Peyer's patch (tissue), 4 donors: ENCODE results near the gene GASK1A. TPM values are rescaled to one million over a fixed set of nuclear protein-coding genes. Genes with fewer than 3 reads are reported as not detected.

Experiments used
- DNase-seq, 3 donors: peaks; one replicate each; pipeline ENCODE4 v3.0.0-alpha.2; 2017 to 2019
- H3K27ac ChIP-seq, 4 donors: fragments of 200-600 bp; sonication (generic); one replicate each; pipeline ENCODE4 v1.5.1; 2016 to 2019
- H3K27me3 ChIP-seq, 2 donors: fragments of 200-600 bp; sonication (generic); one replicate each; pipeline ENCODE4 v1.5.1; 2019
- H3K36me3 ChIP-seq, 3 donors: fragments of 200-600 bp; sonication (generic); one replicate each; pipeline ENCODE4 v1.5.1; 2016 to 2019
- H3K4me1 ChIP-seq, 4 donors: fragments of 200-600 bp; sonication (generic); one replicate each; pipeline ENCODE4 v1.5.1; 2016 to 2019
- H3K4me3 ChIP-seq, 4 donors: fragments of 200-600 bp; sonication (generic); 1 replicate in 3 of 4; 2 replicates in 1 of 4; pipeline ENCODE4 v1.5.1; 2016 to 2019; ENCODE audit warnings: mild to moderate bottlenecking in 1 of 4
- H3K9me3 ChIP-seq, 4 donors: fragments of 200-600 bp; sonication (generic); one replicate each; pipeline ENCODE4 v1.5.1; 2016 to 2019; ENCODE audit warnings: mild to moderate bottlenecking in 1 of 4
- POLR2A ChIP-seq, 2 donors: fragments of 450-650 bp; IDR thresholded peaks; one replicate each; pipeline ENCODE4 v1.5.1; 2017; ENCODE audit warnings: antibody characterized with exemption in 2 of 2, mild to moderate bottlenecking in 2 of 2, moderate library complexity in 2 of 2
- total RNA-seq, 4 donors: library from RNA; depleted of rRNA; stranded (reverse); fragments of >200 nt; gene quantifications; one replicate each; pipeline ENCODE4 v1.1.0, GENCODE V29; 2016
- TF ChIP-seq, protein P1 (sequence below), 6 experiments: fragments of 450-650 bp in 4 of 6; fragments of 200-600 bp in 2 of 6; sonication (generic) in 1 of 6; IDR thresholded peaks; one replicate each; pipeline ENCODE4 v1.5.1; 2017 to 2019; ENCODE audit warnings: antibody characterized with exemption in 6 of 6, mild to moderate bottlenecking in 3 of 6, moderate library complexity in 1 of 6

GASK1A gene
- total RNA-seq: 1 to 10 TPM; 1.8 to 9.1 (median 6.3) TPM

- DNase-seq: peak; percentile 23 to 62 (median 58)
- H3K4me1 ChIP-seq: peaks cover 0 to 16% (median 2%) of the 10 kb centered on the region in 4 donors
- TF ChIP-seq, protein P1, sequence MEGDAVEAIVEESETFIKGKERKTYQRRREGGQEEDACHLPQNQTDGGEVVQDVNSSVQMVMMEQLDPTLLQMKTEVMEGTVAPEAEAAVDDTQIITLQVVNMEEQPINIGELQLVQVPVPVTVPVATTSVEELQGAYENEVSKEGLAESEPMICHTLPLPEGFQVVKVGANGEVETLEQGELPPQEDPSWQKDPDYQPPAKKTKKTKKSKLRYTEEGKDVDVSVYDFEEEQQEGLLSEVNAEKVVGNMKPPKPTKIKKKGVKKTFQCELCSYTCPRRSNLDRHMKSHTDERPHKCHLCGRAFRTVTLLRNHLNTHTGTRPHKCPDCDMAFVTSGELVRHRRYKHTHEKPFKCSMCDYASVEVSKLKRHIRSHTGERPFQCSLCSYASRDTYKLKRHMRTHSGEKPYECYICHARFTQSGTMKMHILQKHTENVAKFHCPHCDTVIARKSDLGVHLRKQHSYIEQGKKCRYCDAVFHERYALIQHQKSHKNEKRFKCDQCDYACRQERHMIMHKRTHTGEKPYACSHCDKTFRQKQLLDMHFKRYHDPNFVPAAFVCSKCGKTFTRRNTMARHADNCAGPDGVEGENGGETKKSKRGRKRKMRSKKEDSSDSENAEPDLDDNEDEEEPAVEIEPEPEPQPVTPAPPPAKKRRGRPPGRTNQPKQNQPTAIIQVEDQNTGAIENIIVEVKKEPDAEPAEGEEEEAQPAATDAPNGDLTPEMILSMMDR (IDR thresholded peaks at IDR 0.05): no peak
- TF ChIP-seq POLR2A (IDR thresholded peaks at IDR 0.05): no peak
- peaks cover 0 to under 1% (median 0%) of the 10 kb centered on the region in 4 donors for H3K9me3 ChIP-seq
- H3K27ac ChIP-seq: peak within 1 kb of the TSS in 2 of 4 donors; percentile 44 to 48
- H3K36me3 ChIP-seq: no peaks in the 10 kb centered on the region
- peaks cover 0 to 6% of the 10 kb centered on the region in 2 donors for H3K27me3 ChIP-seq
- H3K4me3 ChIP-seq: peak within 1 kb of the TSS; percentile 41 to 72 (median 46)
Observed at GRCh38 chr3:42979044-42979972, at the start of gene GASK1A. Gene GASK1A (plus strand): TSS chr3:42979311. CDS start chr3:42979643, 332 bp downstream.

DNA sequence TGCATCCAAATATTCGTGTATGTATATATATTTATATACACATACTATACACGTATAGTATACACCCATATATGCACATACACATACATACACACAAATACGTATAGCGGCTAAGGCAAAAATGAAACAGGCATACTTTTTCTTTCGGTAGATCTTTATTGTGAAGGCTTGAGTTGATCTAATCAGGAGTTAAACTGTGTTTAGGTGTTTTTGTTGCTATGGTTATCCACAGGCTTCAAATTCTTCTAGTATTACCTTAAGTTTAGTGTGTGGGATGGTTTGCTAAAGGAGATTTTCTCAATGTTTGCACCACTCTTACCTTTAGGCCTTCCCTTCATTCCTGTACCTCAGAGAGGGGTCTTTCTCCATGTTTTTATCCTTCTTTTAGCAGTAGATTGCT lies 45.0 kb upstream of the GASK1A start:
- Histone ChIP-seq H3K27me3 (no peaks in the 10 kb centered on the region), H3K4me1 (no peaks in the 10 kb centered on the region), H3K27ac (no peak overlapping the region), H3K4me3 (no peak overlapping the region), H3K36me3 (no peaks in the 10 kb centered on the region), H3K9me3 (no peaks in the 10 kb centered on the region)
- no peak for TF ChIP-seq POLR2A (IDR thresholded peaks at IDR 0.05)
- TF ChIP-seq, protein P1 (IDR thresholded peaks at IDR 0.05): no peak
- no peak for DNase-seq

DNA sequence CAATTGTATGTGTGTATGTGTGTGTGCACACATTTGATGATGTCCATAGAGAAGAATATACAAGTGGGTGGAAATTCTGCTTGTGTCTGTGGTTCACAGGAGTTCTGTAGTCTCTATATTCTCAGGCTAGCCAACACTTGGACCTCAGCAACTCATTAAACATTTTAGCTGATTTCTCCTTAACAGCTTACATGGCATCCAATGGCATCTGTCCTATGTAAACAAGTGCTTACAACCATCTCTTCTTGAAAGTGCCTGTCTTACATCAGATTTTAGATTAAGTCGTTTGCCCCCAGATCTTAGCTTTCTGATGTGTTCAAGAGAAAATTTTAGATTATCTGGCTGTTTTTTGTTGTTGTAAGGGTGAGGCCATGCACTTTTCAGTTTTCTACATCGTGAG lies 44.2 kb upstream of the GASK1A start:
- DNase-seq: no peak
- TF ChIP-seq POLR2A (IDR thresholded peaks at IDR 0.05): no peak
- TF ChIP-seq, protein P1 (IDR thresholded peaks at IDR 0.05): no peak
- H3K27ac ChIP-seq: no peak overlapping the region
- no peak overlapping the region for H3K4me3 ChIP-seq
- H3K4me1 ChIP-seq: no peaks in the 10 kb centered on the region
- no peaks in the 10 kb centered on the region for H3K27me3 ChIP-seq
- no peaks in the 10 kb centered on the region for H3K9me3 ChIP-seq
- H3K36me3 ChIP-seq: no peaks in the 10 kb centered on the region

GRCh38 chr3:42935472-42935871 lies 43.6 kb upstream of the GASK1A start:
- no peaks in the 10 kb centered on the region for H3K9me3 ChIP-seq
- no peaks in the 10 kb centered on the region for H3K27me3 ChIP-seq
- DNase-seq: no peak
- no peaks in the 10 kb centered on the region for H3K36me3 ChIP-seq
- H3K4me3 ChIP-seq: no peak overlapping the region
- no peaks in the 10 kb centered on the region for H3K4me1 ChIP-seq
- no peak for TF ChIP-seq POLR2A (IDR thresholded peaks at IDR 0.05)
- no peak overlapping the region for H3K27ac ChIP-seq

GRCh38 chr3:42936157-42936981 lies 42.7 kb upstream of the GASK1A start:
- TF ChIP-seq, protein P1 (IDR thresholded peaks at IDR 0.05): no peak
- TF ChIP-seq POLR2A (IDR thresholded peaks at IDR 0.05): no peak
- Histone ChIP-seq H3K36me3 (no peaks in the 10 kb centered on the region), H3K27ac (no peak overlapping the region), H3K4me1 (no peaks in the 10 kb centered on the region), H3K4me3 (peak overlapping the region in 2 of 4 donors; percentile 20 to 26), H3K27me3 (no peaks in the 10 kb centered on the region), H3K9me3 (no peaks in the 10 kb centered on the region)
- peak in 1 of 3 donors; percentile 57 for DNase-seq
